ENCODE measurements around the gene PPIG.

- TF ChIP-seq CTCF (IDR thresholded peaks at IDR 0.05) (no peak), ZFX (IDR thresholded peaks at IDR 0.05; ENCODE audit: borderline replicate concordance) (no peak)
These were observed 37.4 kb upstream of the PPIG start for GRCh38 chr2:169546756-169547155.
